ENCODE measurements around the gene SYT17. TPM values are rescaled to one million over a fixed set of nuclear protein-coding genes. Genes with fewer than 3 reads are reported as not detected.

SYT17 gene
- total RNA-seq, 2 donors from 2014 or later, result 1.8 to 1.9 TPM

DNA sequence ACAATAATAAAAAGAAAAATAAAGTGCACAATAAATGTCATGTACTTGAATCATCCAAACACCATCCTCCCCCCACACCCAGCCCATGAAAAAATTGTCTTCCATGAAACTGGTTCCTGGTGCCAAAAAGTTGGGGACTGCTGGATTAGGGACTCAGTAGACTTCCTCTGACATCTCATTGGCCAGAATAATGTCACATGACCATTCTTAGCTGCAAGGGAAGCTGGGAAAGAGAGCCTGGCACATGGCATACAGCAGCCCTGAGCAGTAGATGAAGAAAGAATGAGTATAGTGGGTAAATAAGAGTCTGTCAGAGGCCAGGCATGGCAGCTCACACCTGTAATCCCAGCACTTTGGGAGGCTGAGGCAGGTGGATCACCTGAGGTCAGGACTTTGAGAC is 41.7 kb upstream of the SYT17 start:
- Histone ChIP-seq H3K4me3 (no peak overlapping the region), H3K4me1 (ENCODE audit: control insufficient read depth in 1 of 2, low read depth in 2 of 2) (peaks cover 7 to 9% of the 10 kb centered on the region in 2 donors), H3K36me3 (no peaks in the 10 kb centered on the region), H3K27me3 (replicated peaks; ENCODE audit: insufficient read depth) (no peaks in the 10 kb centered on the region), H3K9me3 (no peaks in the 10 kb centered on the region), H3K27ac (no peak overlapping the region)
- ATAC-seq (ENCODE audit: insufficient number of reproducible peaks, low FRiP score, low read depth), result no peak
- TF ChIP-seq, protein P1, sequence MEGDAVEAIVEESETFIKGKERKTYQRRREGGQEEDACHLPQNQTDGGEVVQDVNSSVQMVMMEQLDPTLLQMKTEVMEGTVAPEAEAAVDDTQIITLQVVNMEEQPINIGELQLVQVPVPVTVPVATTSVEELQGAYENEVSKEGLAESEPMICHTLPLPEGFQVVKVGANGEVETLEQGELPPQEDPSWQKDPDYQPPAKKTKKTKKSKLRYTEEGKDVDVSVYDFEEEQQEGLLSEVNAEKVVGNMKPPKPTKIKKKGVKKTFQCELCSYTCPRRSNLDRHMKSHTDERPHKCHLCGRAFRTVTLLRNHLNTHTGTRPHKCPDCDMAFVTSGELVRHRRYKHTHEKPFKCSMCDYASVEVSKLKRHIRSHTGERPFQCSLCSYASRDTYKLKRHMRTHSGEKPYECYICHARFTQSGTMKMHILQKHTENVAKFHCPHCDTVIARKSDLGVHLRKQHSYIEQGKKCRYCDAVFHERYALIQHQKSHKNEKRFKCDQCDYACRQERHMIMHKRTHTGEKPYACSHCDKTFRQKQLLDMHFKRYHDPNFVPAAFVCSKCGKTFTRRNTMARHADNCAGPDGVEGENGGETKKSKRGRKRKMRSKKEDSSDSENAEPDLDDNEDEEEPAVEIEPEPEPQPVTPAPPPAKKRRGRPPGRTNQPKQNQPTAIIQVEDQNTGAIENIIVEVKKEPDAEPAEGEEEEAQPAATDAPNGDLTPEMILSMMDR (IDR thresholded peaks at IDR 0.05), result no peak
- no peak for DNase-seq (ENCODE audit: low spot score)

DNA sequence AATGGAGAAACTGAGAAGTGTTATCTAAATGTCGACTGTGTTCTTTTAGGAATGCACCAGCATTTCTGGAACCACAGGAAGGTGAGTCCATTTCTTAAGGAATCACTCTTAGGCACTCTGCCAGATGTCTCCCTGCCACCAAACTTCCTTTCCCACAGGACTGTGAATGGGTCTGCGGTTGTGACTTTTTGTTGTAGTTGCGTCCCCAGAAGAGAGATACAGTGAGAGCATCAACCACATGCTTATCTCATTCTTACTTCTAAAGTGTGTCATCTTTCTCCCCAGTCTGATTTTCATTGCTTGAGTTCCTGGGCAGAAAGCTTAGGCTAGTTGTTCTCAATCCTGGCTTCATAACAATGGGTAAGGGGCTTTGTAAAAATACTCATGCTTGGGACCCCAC is 40.8 kb upstream of the SYT17 start:
- no peak for DNase-seq (ENCODE audit: low spot score)
- Histone ChIP-seq H3K4me3 (no peak overlapping the region), H3K27me3 (replicated peaks; ENCODE audit: insufficient read depth) (no peaks in the 10 kb centered on the region), H3K27ac (no peak overlapping the region), H3K9me3 (no peaks in the 10 kb centered on the region), H3K4me1 (ENCODE audit: control insufficient read depth in 1 of 2, low read depth in 2 of 2) (peaks cover 7 to 11% of the 10 kb centered on the region in 2 donors), H3K36me3 (no peaks in the 10 kb centered on the region)
- ATAC-seq (ENCODE audit: insufficient number of reproducible peaks, low FRiP score, low read depth), result no peak
- TF ChIP-seq, protein P1 (IDR thresholded peaks at IDR 0.05), result no peak

DNA sequence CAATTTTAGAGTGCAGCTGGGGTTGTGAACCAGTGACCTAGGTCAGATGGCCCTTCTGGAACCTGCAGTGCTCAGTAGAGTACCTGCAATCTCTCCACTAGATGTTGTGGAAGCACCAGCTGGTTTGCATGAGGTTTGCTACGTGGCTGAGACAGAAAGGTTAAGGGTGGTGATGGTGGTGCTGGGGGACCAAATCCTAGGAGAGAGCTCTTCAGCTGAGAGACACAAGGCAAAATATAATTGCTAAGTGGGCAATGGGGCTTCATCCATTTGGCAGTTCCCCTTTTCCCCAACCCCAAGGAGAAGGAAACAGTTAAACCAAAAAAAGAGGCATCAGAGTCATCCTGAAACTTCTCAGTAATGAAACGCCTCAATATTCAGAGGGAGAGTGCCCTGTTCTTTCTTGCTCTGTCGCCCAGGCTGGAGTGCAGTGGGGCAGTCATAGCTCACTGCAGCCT is 40.3 kb upstream of the SYT17 start:
- Histone ChIP-seq H3K27ac (no peak overlapping the region), H3K27me3 (replicated peaks; ENCODE audit: insufficient read depth) (no peaks in the 10 kb centered on the region), H3K4me3 (no peak overlapping the region), H3K9me3 (no peaks in the 10 kb centered on the region), H3K36me3 (no peaks in the 10 kb centered on the region), H3K4me1 (ENCODE audit: control insufficient read depth in 1 of 2, low read depth in 2 of 2) (peaks cover 7 to 11% of the 10 kb centered on the region in 2 donors)
- ATAC-seq (ENCODE audit: insufficient number of reproducible peaks, low FRiP score, low read depth) (no peak), DNase-seq (ENCODE audit: low spot score) (no peak)
- TF ChIP-seq, protein P1 (IDR thresholded peaks at IDR 0.05), result no peak

DNA sequence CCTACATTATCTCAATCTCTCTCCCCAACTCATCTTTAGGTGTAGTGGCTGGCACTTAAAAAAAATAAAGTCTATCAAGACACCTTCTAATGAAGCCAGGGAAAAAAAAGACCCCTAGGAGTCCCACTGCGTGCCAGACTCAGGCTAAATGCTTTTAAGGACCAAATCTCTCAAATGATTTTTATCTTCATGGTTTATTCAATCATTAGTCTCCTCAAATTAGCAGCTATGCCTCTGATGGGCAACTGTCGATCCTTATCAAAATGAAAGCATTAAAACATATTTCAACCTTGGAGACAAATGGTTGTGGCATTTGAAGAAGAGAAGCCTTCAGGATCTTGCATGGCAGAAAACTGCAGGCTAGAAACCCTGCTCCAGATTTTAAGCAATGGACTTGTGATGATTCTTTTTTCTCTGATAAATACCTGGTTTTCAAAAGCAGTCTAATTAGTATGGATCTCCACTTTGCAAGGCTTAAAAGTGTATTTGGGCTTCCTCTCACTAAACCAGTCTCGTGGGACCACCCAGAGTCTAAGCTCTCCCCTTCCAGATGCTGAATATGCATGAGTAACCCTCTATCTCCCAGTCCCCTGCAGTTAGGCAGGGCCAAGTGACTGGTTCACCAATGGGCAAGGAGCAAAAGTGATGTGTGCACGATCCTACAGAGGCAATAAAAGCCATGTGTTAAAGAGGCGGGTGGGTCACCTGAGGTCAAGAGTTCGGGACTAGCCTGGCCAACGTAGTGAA is 39.4 kb upstream of the SYT17 start:
- TF ChIP-seq, protein P1 (IDR thresholded peaks at IDR 0.05), result no peak

DNA sequence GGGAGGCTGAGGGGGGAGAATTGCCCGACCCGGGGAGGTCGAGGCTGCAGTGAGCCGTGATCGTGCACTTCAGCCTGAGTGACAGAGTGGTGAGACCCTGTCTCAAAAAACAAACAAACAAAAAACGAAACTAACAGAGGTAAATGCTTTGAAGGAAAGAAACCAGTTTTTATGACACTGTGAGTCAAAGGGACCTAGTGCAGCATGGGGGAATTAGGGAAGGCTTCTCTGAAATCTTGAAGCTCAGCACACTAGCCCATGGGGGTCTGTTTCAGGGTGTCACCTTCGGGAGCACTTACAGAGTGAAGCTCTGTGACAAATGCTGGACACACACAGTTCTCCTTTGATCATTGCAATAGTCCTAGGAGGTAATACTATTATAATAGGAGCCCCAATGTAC is 37.7 kb upstream of the SYT17 start:
- Histone ChIP-seq H3K4me3 (no peak overlapping the region), H3K4me1 (ENCODE audit: control insufficient read depth in 1 of 2, low read depth in 2 of 2) (peaks cover 7 to 11% of the 10 kb centered on the region in 2 donors), H3K27ac (peak overlapping the region in 1 of 2 donors; percentile 58), H3K9me3 (no peaks in the 10 kb centered on the region), H3K36me3 (no peaks in the 10 kb centered on the region), H3K27me3 (replicated peaks; ENCODE audit: insufficient read depth) (no peaks in the 10 kb centered on the region)
- TF ChIP-seq, protein P1 (IDR thresholded peaks at IDR 0.05), result no peak
- ATAC-seq (ENCODE audit: insufficient number of reproducible peaks, low FRiP score, low read depth) (no peak), DNase-seq (ENCODE audit: low spot score) (no peak)

More for the DNA sequence above, 39.4 kb upstream of the SYT17 start:
- ATAC-seq (ENCODE audit: insufficient number of reproducible peaks, low FRiP score, low read depth) (no peak), DNase-seq (ENCODE audit: low spot score) (no peak)
- Histone ChIP-seq H3K36me3 (no peaks in the 10 kb centered on the region), H3K4me3 (no peak overlapping the region), H3K4me1 (ENCODE audit: control insufficient read depth in 1 of 2, low read depth in 2 of 2) (peaks cover 7 to 11% of the 10 kb centered on the region in 2 donors), H3K9me3 (no peaks in the 10 kb centered on the region), H3K27me3 (replicated peaks; ENCODE audit: insufficient read depth) (no peaks in the 10 kb centered on the region), H3K27ac (no peak overlapping the region)

Measured in thoracic aorta (tissue), 2 donors.